Thymus (tissue), 11 donors: ENCODE measurements around the gene C20orf204. TPM values are rescaled to one million over a fixed set of nuclear protein-coding genes. Genes with fewer than 3 reads are reported as not detected.

Experiments used
- DNase-seq, 9 donors: peaks; one replicate each; pipeline ENCODE4 v3.0.0-alpha.2; 2013; ENCODE audit warnings: low spot score in 9 of 9, low read depth in 6 of 9, missing footprints in 1 of 9
- H3K27ac ChIP-seq, 2 donors: one replicate each; pipeline ENCODE4 v1.5.1; 2013; ENCODE audit warnings: control low read depth in 1 of 2, low read depth in 1 of 2, low read length in 1 of 2, mild to moderate bottlenecking in 1 of 2, moderate library complexity in 1 of 2
- H3K27me3 ChIP-seq, 2 donors: one replicate each; pipeline ENCODE4 v1.5.1; 2013; ENCODE audit warnings: low read length in 1 of 2; ENCODE audit not compliant: control insufficient read depth in 2 of 2, insufficient read depth in 1 of 2
- H3K36me3 ChIP-seq, 2 donors: one replicate each; pipeline ENCODE4 v1.5.1; 2013; ENCODE audit warnings: low read length in 1 of 2, mild to moderate bottlenecking in 1 of 2, moderate library complexity in 1 of 2; ENCODE audit not compliant: control insufficient read depth in 2 of 2, insufficient read depth in 2 of 2
- H3K4me1 ChIP-seq, 2 donors: one replicate each; pipeline ENCODE4 v1.5.1; 2013; ENCODE audit warnings: low read length in 2 of 2; ENCODE audit not compliant: control insufficient read depth in 2 of 2, insufficient read depth in 2 of 2
- H3K4me3 ChIP-seq, 2 donors: one replicate each; pipeline ENCODE4 v1.5.1; 2013; ENCODE audit warnings: low read length in 2 of 2, control low read depth in 1 of 2, mild to moderate bottlenecking in 1 of 2
- H3K9me3 ChIP-seq, 2 donors: one replicate each; pipeline ENCODE4 v1.5.1; 2013; ENCODE audit warnings: low read length in 1 of 2, mild to moderate bottlenecking in 1 of 2; ENCODE audit not compliant: control insufficient read depth in 2 of 2, insufficient read depth in 1 of 2
- WGBS: extraction: QIAGEN DNeasy Blood & Tissue Kit; methylation state at CpG from one replicate; pipeline ENCODE4 v1.1.7; 2013; 5-methylcytosine and 5-hydroxymethylcytosine counted together
- polyA plus RNA-seq: library from polyadenylated mRNA; stranded (reverse); fragments of 200-250 nt; gene quantifications from one replicate; pipeline ENCODE4 v1.2.3, GENCODE V29; 2013
- total RNA-seq: library from RNA; stranded (reverse); fragments of 120-200 nt; gene quantifications from one replicate; pipeline ENCODE4 v1.2.4, GENCODE V29; 2013
- donor health status: healthy.

C20orf204 gene
- total and polyA plus RNA-seq, 2 donors, result 8.2 to 17.0 TPM

- Histone ChIP-seq H3K4me3 (no peak overlapping the region), H3K9me3 (peaks cover 0 to 1% of the 10 kb centered on the region in 2 donors), H3K27ac (no peak overlapping the region), H3K36me3 (peaks cover 38 to 39% of the 10 kb centered on the region in 2 donors), H3K27me3 (no peaks in the 10 kb centered on the region), H3K4me1 (peaks cover 3 to 20% of the 10 kb centered on the region in 2 donors)
- no peak for DNase-seq
- 94% methylated on average over 30 of the region's 30 CpGs for WGBS
Observed at GRCh38 chr20:64071341-64072332, 35.7 kb downstream of the C20orf204 start.

- Histone ChIP-seq H3K36me3 (peaks cover 38 to 39% of the 10 kb centered on the region in 2 donors), H3K27me3 (no peaks in the 10 kb centered on the region), H3K4me1 (peaks cover 11 to 20% of the 10 kb centered on the region in 2 donors), H3K4me3 (no peak overlapping the region), H3K27ac (no peak overlapping the region), H3K9me3 (peaks cover 0 to 1% of the 10 kb centered on the region in 2 donors)
- WGBS, result 95% methylated on average over 14 of the region's 14 CpGs
- no peak for DNase-seq
Observed at GRCh38 chr20:64072498-64073063, 36.6 kb downstream of the C20orf204 start.

GRCh38 chr20:64073476-64074183 lies 37.6 kb downstream of the C20orf204 start:
- Histone ChIP-seq H3K27me3 (no peaks in the 10 kb centered on the region), H3K36me3 (peaks cover 38 to 39% of the 10 kb centered on the region in 2 donors), H3K27ac (no peak overlapping the region), H3K9me3 (peaks cover 1 to 4% of the 10 kb centered on the region in 2 donors), H3K4me3 (no peak overlapping the region), H3K4me1 (peaks cover 21 to 26% of the 10 kb centered on the region in 2 donors)
- 96% methylated on average over 37 of the region's 37 CpGs for WGBS
- no peak for DNase-seq

GRCh38 chr20:64074184-64074789 lies 38.3 kb downstream of the C20orf204 start:
- peaks cover 38 to 39% of the 10 kb centered on the region in 2 donors for H3K36me3 ChIP-seq
- DNase-seq, result no peak
- H3K27me3 ChIP-seq, result peaks cover 0 to 6% of the 10 kb centered on the region in 2 donors
- 94% methylated on average over 28 of the region's 28 CpGs for WGBS
- peaks cover 1 to 4% of the 10 kb centered on the region in 2 donors for H3K9me3 ChIP-seq
- peaks cover 26 to 33% of the 10 kb centered on the region in 2 donors for H3K4me1 ChIP-seq
- no peak overlapping the region for H3K4me3 ChIP-seq
- H3K27ac ChIP-seq, result no peak overlapping the region

- WGBS, result 99% methylated on average over 8 of the region's 8 CpGs
- Histone ChIP-seq H3K27ac (no peak overlapping the region), H3K9me3 (peaks cover 1 to 4% of the 10 kb centered on the region in 2 donors), H3K4me3 (no peak overlapping the region), H3K27me3 (peaks cover 0 to 10% of the 10 kb centered on the region in 2 donors), H3K36me3 (peaks cover 38 to 39% of the 10 kb centered on the region in 2 donors), H3K4me1 (peaks cover 26 to 35% of the 10 kb centered on the region in 2 donors)
- no peak for DNase-seq
Observed at GRCh38 chr20:64074963-64075362, 39.0 kb downstream of the C20orf204 start.

- DNase-seq, result no peak
- H3K4me3 ChIP-seq, result no peak overlapping the region
- H3K27me3 ChIP-seq, result peaks cover 0 to 16% of the 10 kb centered on the region in 2 donors
- H3K36me3 ChIP-seq, result peaks cover 38 to 39% of the 10 kb centered on the region in 2 donors
- H3K4me1 ChIP-seq, result peaks cover 26 to 40% of the 10 kb centered on the region in 2 donors
- WGBS, result 98% methylated on average over 12 of the region's 12 CpGs
- H3K27ac ChIP-seq, result peak overlapping the region in 1 of 2 donors; percentile 2
- H3K9me3 ChIP-seq, result peaks cover 1 to 4% of the 10 kb centered on the region in 2 donors
Observed at GRCh38 chr20:64075556-64075955, 39.6 kb downstream of the C20orf204 start.

- Histone ChIP-seq H3K27ac (peak overlapping the region; percentile 85 to 95), H3K27me3 (peaks cover under 1 to 24% of the 10 kb centered on the region in 2 donors), H3K9me3 (peaks cover 1 to 4% of the 10 kb centered on the region in 2 donors), H3K4me1 (peaks cover 26 to 45% of the 10 kb centered on the region in 2 donors), H3K36me3 (peaks cover 38 to 39% of the 10 kb centered on the region in 2 donors), H3K4me3 (peak overlapping the region; percentile 71 to 83)
- WGBS, result 82% methylated on average over 20 of the region's 22 CpGs
- no peak for DNase-seq
Observed at GRCh38 chr20:64076061-64076997, 40.3 kb downstream of the C20orf204 start.

- H3K9me3 ChIP-seq, result peaks cover 1 to 4% of the 10 kb centered on the region in 2 donors
- DNase-seq, result peak in 5 of 9 donors; percentile 65 to 89 (median 73)
- peaks cover 35 to 38% of the 10 kb centered on the region in 2 donors for H3K36me3 ChIP-seq
- H3K4me1 ChIP-seq, result peaks cover 27 to 52% of the 10 kb centered on the region in 2 donors
- peaks cover 5 to 31% of the 10 kb centered on the region in 2 donors for H3K27me3 ChIP-seq
- WGBS, result 6% methylated on average over 8 of the region's 8 CpGs
- peak overlapping the region; percentile 85 to 95 for H3K27ac ChIP-seq
- peak overlapping the region; percentile 71 to 83 for H3K4me3 ChIP-seq
Observed at GRCh38 chr20:64077094-64077493, 41.1 kb downstream of the C20orf204 start.
